Osteocyte (in vitro differentiated cells): ENCODE results near the gene TEX30. TPM values are rescaled to one million over a fixed set of nuclear protein-coding genes. Genes with fewer than 3 reads are reported as not detected.

ENCODE experiments used
- DNase-seq: peaks from one replicate; pipeline ENCODE4 v3.0.0; 2021; ENCODE audit warnings: mixed read lengths; ENCODE audit not compliant: unreplicated experiment; ENCODE audit errors: extremely low spot score
- H3K27ac Mint-ChIP-seq: one replicate; pipeline ENCODE4 v1.8.0; 2021; ENCODE audit warnings: mild to moderate bottlenecking, mixed read lengths; ENCODE audit not compliant: unreplicated experiment
- H3K27me3 Mint-ChIP-seq: one replicate; pipeline ENCODE4 v1.8.0; 2021; ENCODE audit warnings: mixed read lengths; ENCODE audit not compliant: unreplicated experiment
- H3K36me3 Mint-ChIP-seq: one replicate; pipeline ENCODE4 v1.8.0; 2021; ENCODE audit warnings: mixed read lengths; ENCODE audit not compliant: unreplicated experiment
- H3K4me1 Mint-ChIP-seq: one replicate; pipeline ENCODE4 v1.8.0; 2021; ENCODE audit warnings: mixed read lengths; ENCODE audit not compliant: unreplicated experiment
- H3K4me3 Mint-ChIP-seq: one replicate; pipeline ENCODE4 v1.8.0; 2021; ENCODE audit warnings: mild to moderate bottlenecking, moderate library complexity, mixed read lengths; ENCODE audit not compliant: unreplicated experiment
- H3K9me3 Mint-ChIP-seq: one replicate; pipeline ENCODE4 v1.8.0; 2021; ENCODE audit warnings: mixed read lengths; ENCODE audit not compliant: unreplicated experiment
- CTCF ChIP-seq: fragments of 200-600 bp; sonication (generic); IDR thresholded peaks from 2 replicates; pipeline ENCODE4 v1.5.0; 2021; ENCODE audit warnings: antibody characterized with exemption, mild to moderate bottlenecking, moderate library complexity
- total RNA-seq: library from RNA; stranded (reverse); gene quantifications from 2 replicates; pipeline ENCODE4 v1.2.1, GENCODE V29; 2021

The TEX30 gene
- total RNA-seq, 1 donor from 2014 or later = 8.7 TPM

- Mint-ChIP-seq H3K9me3 (peaks cover 31% of the 10 kb centered on the region), H3K4me3 (no peak overlapping the region), H3K36me3 (peaks cover 1% of the 10 kb centered on the region), H3K4me1 (no peaks in the 10 kb centered on the region), H3K27ac (no peak overlapping the region), H3K27me3 (peaks cover 51% of the 10 kb centered on the region)
- no peak for DNase-seq
- no peak for TF ChIP-seq CTCF
Measured at GRCh38 chr13:102742506-102742905, 31.1 kb downstream of the TEX30 start.

GRCh38 chr13:102742101-102742500 lies 31.5 kb downstream of the TEX30 start:
- no peak overlapping the region for H3K4me3 Mint-ChIP-seq
- peaks cover 51% of the 10 kb centered on the region for H3K27me3 Mint-ChIP-seq
- H3K36me3 Mint-ChIP-seq = peaks cover 1% of the 10 kb centered on the region
- no peak for DNase-seq
- H3K4me1 Mint-ChIP-seq = no peaks in the 10 kb centered on the region
- H3K27ac Mint-ChIP-seq = no peak overlapping the region
- no peak for TF ChIP-seq CTCF
- peaks cover 30% of the 10 kb centered on the region for H3K9me3 Mint-ChIP-seq

- peaks cover 11% of the 10 kb centered on the region for H3K4me1 Mint-ChIP-seq
- peaks cover 6% of the 10 kb centered on the region for H3K27me3 Mint-ChIP-seq
- no peaks in the 10 kb centered on the region for H3K36me3 Mint-ChIP-seq
- peak overlapping the region; percentile 4 for H3K4me3 Mint-ChIP-seq
- DNase-seq = no peak
- H3K9me3 Mint-ChIP-seq = no peaks in the 10 kb centered on the region
- no peak for TF ChIP-seq CTCF
- H3K27ac Mint-ChIP-seq = peak overlapping the region; percentile 36
Measured at GRCh38 chr13:102729560-102730270, 43.9 kb downstream of the TEX30 start.

GRCh38 chr13:102726430-102726829 lies 47.2 kb downstream of the TEX30 start:
- H3K27me3 Mint-ChIP-seq = peaks cover 12% of the 10 kb centered on the region
- no peak overlapping the region for H3K27ac Mint-ChIP-seq
- H3K36me3 Mint-ChIP-seq = no peaks in the 10 kb centered on the region
- no peak for TF ChIP-seq CTCF
- peaks cover 11% of the 10 kb centered on the region for H3K4me1 Mint-ChIP-seq
- no peak overlapping the region for H3K4me3 Mint-ChIP-seq
- DNase-seq = no peak
- no peaks in the 10 kb centered on the region for H3K9me3 Mint-ChIP-seq

GRCh38 chr13:102724923-102725322 lies 48.7 kb downstream of the TEX30 start:
- TF ChIP-seq CTCF = peak; percentile 75
- Mint-ChIP-seq H3K4me3 (no peak overlapping the region), H3K36me3 (no peaks in the 10 kb centered on the region), H3K27ac (no peak overlapping the region), H3K4me1 (peaks cover 6% of the 10 kb centered on the region), H3K9me3 (no peaks in the 10 kb centered on the region), H3K27me3 (peaks cover 9% of the 10 kb centered on the region)
- no peak for DNase-seq
